ENCODE results near the gene ZBTB5. TPM values are rescaled to one million over a fixed set of nuclear protein-coding genes. Genes with fewer than 3 reads are reported as not detected.

The ZBTB5 gene
- total and polyA plus RNA-seq, 4 donors = 2.4 to 9.4 (median 6.5) TPM

DNA sequence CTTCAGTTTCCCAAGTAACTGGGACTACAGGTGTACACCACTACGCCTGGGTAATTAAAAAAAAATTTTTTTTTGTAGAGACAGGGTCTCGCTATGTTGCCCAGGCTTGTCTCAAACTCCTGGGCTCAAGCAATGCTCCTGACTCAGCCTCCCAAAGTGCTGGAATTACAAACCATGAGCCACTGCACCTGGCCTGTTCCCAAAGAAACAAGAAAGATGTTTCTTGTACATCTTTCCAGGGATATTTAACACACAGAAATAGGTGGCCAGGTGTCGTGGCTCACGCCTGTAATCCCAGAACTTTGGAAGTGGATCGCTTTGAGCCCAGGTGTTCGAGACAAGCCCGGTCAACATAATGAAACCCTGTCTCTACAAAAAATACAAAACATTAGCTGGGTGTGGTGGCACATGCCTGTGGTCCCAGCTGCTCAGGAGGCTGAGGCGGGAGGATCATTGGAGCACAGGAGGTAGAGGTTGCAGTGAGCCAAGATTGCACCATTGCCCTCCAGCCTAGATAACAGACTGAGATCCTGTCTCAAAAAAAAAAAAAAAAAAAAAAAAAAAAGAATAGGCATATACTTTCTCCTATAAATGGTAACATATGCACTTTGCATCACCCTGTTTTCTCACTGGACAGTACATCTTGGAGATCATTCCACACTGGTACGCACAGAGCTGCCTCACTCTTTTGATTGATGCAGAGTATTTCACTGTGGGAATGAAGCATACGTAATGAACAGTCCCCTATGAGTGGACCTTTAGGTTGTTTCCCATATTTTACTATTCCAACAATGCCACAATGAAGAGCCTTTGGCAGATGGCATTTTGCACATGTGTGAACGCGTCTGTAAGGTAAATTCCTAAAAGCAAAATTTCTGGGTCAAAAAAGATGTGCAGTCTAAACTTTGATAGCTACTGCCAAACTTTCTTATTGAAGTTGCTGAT lies 44.7 kb downstream of the ZBTB5 start:
- Histone ChIP-seq H3K27me3 (ENCODE audit: control insufficient read depth in 4 of 4, insufficient read depth in 4 of 4, low read length in 3 of 4) (no peaks in the 10 kb centered on the region), H3K9ac (ENCODE audit: low read depth in 1 of 2, low read length in 2 of 2) (no peak overlapping the region), H3K27ac (ENCODE audit: low read depth in 1 of 2, low read length in 2 of 2) (no peak overlapping the region), H3K4me3 (ENCODE audit: low read depth in 1 of 3, low read length in 3 of 3) (no peak overlapping the region), H3K36me3 (ENCODE audit: control insufficient read depth in 4 of 4, insufficient read depth in 3 of 4, low read depth in 1 of 4, low read length in 3 of 4) (no peaks in the 10 kb centered on the region), H3K4me1 (ENCODE audit: control insufficient read depth in 4 of 4, insufficient read depth in 4 of 4, low read length in 3 of 4) (peaks cover 27 to 74% (median 60%) of the 10 kb centered on the region in 4 donors), H3K9me3 (ENCODE audit: control insufficient read depth in 4 of 4, low read length in 3 of 4) (no peaks in the 10 kb centered on the region)
- TF ChIP-seq GABPA (IDR thresholded peaks at IDR 0.05 in 1 of 2, conservative IDR thresholded peaks at IDR 0.05 in 1 of 2) = no peak
- TF ChIP-seq, protein P1, sequence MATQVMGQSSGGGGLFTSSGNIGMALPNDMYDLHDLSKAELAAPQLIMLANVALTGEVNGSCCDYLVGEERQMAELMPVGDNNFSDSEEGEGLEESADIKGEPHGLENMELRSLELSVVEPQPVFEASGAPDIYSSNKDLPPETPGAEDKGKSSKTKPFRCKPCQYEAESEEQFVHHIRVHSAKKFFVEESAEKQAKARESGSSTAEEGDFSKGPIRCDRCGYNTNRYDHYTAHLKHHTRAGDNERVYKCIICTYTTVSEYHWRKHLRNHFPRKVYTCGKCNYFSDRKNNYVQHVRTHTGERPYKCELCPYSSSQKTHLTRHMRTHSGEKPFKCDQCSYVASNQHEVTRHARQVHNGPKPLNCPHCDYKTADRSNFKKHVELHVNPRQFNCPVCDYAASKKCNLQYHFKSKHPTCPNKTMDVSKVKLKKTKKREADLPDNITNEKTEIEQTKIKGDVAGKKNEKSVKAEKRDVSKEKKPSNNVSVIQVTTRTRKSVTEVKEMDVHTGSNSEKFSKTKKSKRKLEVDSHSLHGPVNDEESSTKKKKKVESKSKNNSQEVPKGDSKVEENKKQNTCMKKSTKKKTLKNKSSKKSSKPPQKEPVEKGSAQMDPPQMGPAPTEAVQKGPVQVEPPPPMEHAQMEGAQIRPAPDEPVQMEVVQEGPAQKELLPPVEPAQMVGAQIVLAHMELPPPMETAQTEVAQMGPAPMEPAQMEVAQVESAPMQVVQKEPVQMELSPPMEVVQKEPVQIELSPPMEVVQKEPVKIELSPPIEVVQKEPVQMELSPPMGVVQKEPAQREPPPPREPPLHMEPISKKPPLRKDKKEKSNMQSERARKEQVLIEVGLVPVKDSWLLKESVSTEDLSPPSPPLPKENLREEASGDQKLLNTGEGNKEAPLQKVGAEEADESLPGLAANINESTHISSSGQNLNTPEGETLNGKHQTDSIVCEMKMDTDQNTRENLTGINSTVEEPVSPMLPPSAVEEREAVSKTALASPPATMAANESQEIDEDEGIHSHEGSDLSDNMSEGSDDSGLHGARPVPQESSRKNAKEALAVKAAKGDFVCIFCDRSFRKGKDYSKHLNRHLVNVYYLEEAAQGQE (IDR thresholded peaks at IDR 0.05) = no peak
- no peak for TF ChIP-seq RAD21 (IDR thresholded peaks at IDR 0.05)
- TF ChIP-seq, protein P2, sequence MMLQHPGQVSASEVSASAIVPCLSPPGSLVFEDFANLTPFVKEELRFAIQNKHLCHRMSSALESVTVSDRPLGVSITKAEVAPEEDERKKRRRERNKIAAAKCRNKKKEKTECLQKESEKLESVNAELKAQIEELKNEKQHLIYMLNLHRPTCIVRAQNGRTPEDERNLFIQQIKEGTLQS (IDR thresholded peaks at IDR 0.05) = no peak
- TF ChIP-seq SP1 (IDR thresholded peaks at IDR 0.05) = no peak
- no peak for TF ChIP-seq NR2F2 (IDR thresholded peaks at IDR 0.05)
- no peak for TF ChIP-seq EGR1 (IDR thresholded peaks at IDR 0.05; ENCODE audit: low read depth in 2 of 2)
- TF ChIP-seq, protein P3, sequence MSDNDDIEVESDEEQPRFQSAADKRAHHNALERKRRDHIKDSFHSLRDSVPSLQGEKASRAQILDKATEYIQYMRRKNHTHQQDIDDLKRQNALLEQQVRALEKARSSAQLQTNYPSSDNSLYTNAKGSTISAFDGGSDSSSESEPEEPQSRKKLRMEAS (IDR thresholded peaks at IDR 0.05) = no peak
- TF ChIP-seq FOXA1 (IDR thresholded peaks at IDR 0.05) = no peak
- TF ChIP-seq FOXA2 (IDR thresholded peaks at IDR 0.05) = no peak
- TF ChIP-seq HNF4G (IDR thresholded peaks at IDR 0.05) = no peak
- DNase-seq (ENCODE audit: low spot score) = no peak
- 88% methylated on average over 12 of the region's 12 CpGs for WGBS

GRCh38 chr9:37419204-37419603 lies 46.0 kb downstream of the ZBTB5 start:
- no peak for DNase-seq (ENCODE audit: low spot score)
- H3K9ac ChIP-seq (ENCODE audit: low read depth in 1 of 2, low read length in 2 of 2) = no peak overlapping the region
- H3K27ac ChIP-seq (ENCODE audit: low read depth in 1 of 2, low read length in 2 of 2) = peak overlapping the region; percentile 68 to 71
- no peaks in the 10 kb centered on the region for H3K27me3 ChIP-seq (ENCODE audit: control insufficient read depth in 4 of 4, insufficient read depth in 4 of 4, low read length in 3 of 4)
- no peaks in the 10 kb centered on the region for H3K36me3 ChIP-seq (ENCODE audit: control insufficient read depth in 4 of 4, insufficient read depth in 3 of 4, low read depth in 1 of 4, low read length in 3 of 4)
- WGBS = 68% methylated on average over 5 of the region's 5 CpGs
- H3K4me1 ChIP-seq (ENCODE audit: control insufficient read depth in 4 of 4, insufficient read depth in 4 of 4, low read length in 3 of 4) = peaks cover 21 to 63% (median 53%) of the 10 kb centered on the region in 4 donors
- H3K9me3 ChIP-seq (ENCODE audit: control insufficient read depth in 4 of 4, low read length in 3 of 4) = no peaks in the 10 kb centered on the region
- no peak overlapping the region for H3K4me3 ChIP-seq (ENCODE audit: low read depth in 1 of 3, low read length in 3 of 3)
- TF ChIP-seq HNF4A (conservative IDR thresholded peaks at IDR 0.05) (no peak), RXRA (IDR thresholded peaks at IDR 0.05) (no peak), FOXA1 (IDR thresholded peaks at IDR 0.05) (no peak), TAF1 (conservative IDR thresholded peaks at IDR 0.05) (no peak), GABPA (IDR thresholded peaks at IDR 0.05 in 1 of 2, conservative IDR thresholded peaks at IDR 0.05 in 1 of 2) (no peak), HNF4G (IDR thresholded peaks at IDR 0.05) (no peak), RAD21 (IDR thresholded peaks at IDR 0.05) (no peak), EGR1 (IDR thresholded peaks at IDR 0.05; ENCODE audit: low read depth in 2 of 2) (no peak), YY1 (IDR thresholded peaks at IDR 0.05) (no peak), JUND (IDR thresholded peaks at IDR 0.05) (no peak), SP1 (IDR thresholded peaks at IDR 0.05) (no peak), NR2F2 (IDR thresholded peaks at IDR 0.05) (no peak), FOXA2 (IDR thresholded peaks at IDR 0.05) (no peak)
- TF ChIP-seq, protein P4, sequence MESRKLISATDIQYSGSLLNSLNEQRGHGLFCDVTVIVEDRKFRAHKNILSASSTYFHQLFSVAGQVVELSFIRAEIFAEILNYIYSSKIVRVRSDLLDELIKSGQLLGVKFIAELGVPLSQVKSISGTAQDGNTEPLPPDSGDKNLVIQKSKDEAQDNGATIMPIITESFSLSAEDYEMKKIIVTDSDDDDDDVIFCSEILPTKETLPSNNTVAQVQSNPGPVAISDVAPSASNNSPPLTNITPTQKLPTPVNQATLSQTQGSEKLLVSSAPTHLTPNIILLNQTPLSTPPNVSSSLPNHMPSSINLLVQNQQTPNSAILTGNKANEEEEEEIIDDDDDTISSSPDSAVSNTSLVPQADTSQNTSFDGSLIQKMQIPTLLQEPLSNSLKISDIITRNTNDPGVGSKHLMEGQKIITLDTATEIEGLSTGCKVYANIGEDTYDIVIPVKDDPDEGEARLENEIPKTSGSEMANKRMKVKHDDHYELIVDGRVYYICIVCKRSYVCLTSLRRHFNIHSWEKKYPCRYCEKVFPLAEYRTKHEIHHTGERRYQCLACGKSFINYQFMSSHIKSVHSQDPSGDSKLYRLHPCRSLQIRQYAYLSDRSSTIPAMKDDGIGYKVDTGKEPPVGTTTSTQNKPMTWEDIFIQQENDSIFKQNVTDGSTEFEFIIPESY (IDR thresholded peaks at IDR 0.05) = no peak
- TF ChIP-seq, protein P5, sequence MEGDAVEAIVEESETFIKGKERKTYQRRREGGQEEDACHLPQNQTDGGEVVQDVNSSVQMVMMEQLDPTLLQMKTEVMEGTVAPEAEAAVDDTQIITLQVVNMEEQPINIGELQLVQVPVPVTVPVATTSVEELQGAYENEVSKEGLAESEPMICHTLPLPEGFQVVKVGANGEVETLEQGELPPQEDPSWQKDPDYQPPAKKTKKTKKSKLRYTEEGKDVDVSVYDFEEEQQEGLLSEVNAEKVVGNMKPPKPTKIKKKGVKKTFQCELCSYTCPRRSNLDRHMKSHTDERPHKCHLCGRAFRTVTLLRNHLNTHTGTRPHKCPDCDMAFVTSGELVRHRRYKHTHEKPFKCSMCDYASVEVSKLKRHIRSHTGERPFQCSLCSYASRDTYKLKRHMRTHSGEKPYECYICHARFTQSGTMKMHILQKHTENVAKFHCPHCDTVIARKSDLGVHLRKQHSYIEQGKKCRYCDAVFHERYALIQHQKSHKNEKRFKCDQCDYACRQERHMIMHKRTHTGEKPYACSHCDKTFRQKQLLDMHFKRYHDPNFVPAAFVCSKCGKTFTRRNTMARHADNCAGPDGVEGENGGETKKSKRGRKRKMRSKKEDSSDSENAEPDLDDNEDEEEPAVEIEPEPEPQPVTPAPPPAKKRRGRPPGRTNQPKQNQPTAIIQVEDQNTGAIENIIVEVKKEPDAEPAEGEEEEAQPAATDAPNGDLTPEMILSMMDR (IDR thresholded peaks at IDR 0.05; ENCODE audit: low read depth, low read length, missing input control) = no peak
- TF ChIP-seq, protein P2 (IDR thresholded peaks at IDR 0.05) = no peak
- TF ChIP-seq, protein P1 (IDR thresholded peaks at IDR 0.05) = no peak

Data from liver (tissue), 9 donors.